ENCODE measurements around the gene ERICH3.

DNA sequence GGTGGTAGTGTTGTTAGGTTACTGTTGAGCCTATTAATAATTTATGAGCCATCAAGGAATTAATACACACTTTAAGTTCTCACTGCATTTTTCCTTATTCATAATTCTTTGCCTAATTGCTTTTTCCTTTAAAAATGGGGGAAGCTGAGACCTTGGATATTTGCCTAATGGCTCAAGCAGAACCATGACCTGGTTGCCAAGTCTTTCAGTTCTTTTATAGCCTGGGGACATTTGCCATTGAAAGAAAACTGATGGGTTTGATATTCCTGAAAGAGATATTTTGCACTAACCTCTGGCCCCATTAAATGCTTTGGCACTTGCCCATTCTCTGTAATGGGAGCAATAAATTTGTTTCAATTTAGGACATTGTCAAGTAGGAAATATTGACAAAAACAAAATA is 142.7 kb downstream of the ERICH3 start:
- no peak for TF ChIP-seq POLR2AphosphoS5 (IDR thresholded peaks at IDR 0.05)
- TF ChIP-seq POLR2A (IDR thresholded peaks at IDR 0.05; ENCODE audit: low read depth) = no peak

All from esophagus muscularis mucosa (tissue), 2 donors.